Psoas muscle (tissue), 8 donors: ENCODE measurements around the gene SUCO. TPM values are rescaled to one million over a fixed set of nuclear protein-coding genes. Genes with fewer than 3 reads are reported as not detected.

Source experiments
- ATAC-seq, 4 donors: fragments of 200-7000 bp; cut with Tn5 transposase; one replicate each; pipeline ENCODE4 v1.9.1; 2020; ENCODE audit warnings: moderate library complexity in 3 of 4, mild to moderate bottlenecking in 2 of 4
- DNase-seq, 2 donors: peaks; one replicate each; pipeline ENCODE4 v3.0.0-alpha.2; 2020
- H3K27ac ChIP-seq: fragments of 200-600 bp; one replicate; pipeline ENCODE4 v1.8.0; 2022
- H3K27me3 ChIP-seq, 3 donors: fragments of 200-600 bp in 1 of 3; one replicate each; pipeline versions ENCODE4 v1.6.1 to v1.8.0; 2013 to 2022; ENCODE audit warnings: low read length in 2 of 3, mild to moderate bottlenecking in 2 of 3, moderate library complexity in 1 of 3; ENCODE audit not compliant: insufficient read depth in 3 of 3
- H3K36me3 ChIP-seq, 2 donors: fragments of 200-600 bp in 1 of 2; one replicate each; pipeline versions ENCODE4 v1.6.1 to v1.8.0; 2013 to 2022; ENCODE audit warnings: low read depth in 1 of 2, mild to moderate bottlenecking in 1 of 2, moderate library complexity in 1 of 2; ENCODE audit not compliant: insufficient read depth in 1 of 2
- H3K4me1 ChIP-seq: fragments of 200-600 bp; one replicate; pipeline ENCODE4 v1.8.0; 2022
- H3K4me3 ChIP-seq: fragments of 200-600 bp; one replicate; pipeline ENCODE4 v1.8.0; 2022; ENCODE audit warnings: mild to moderate bottlenecking
- H3K9me3 ChIP-seq: fragments of 200-600 bp; one replicate; pipeline ENCODE4 v1.8.0; 2022
- CTCF ChIP-seq: fragments of 200-600 bp; IDR thresholded peaks from one replicate; pipeline ENCODE4 v1.8.0; 2022; ENCODE audit warnings: antibody characterized with exemption
- WGBS, 3 donors: extraction: QIAGEN DNeasy Blood & Tissue Kit; methylation state at CpG; one replicate each; pipeline versions ENCODE4 v1.1.6 to v1.1.7; 2013; 5-methylcytosine and 5-hydroxymethylcytosine counted together
- intact Hi-C, 2 donors: fragments of 100-400 bp; cut with DNase I; formaldehyde crosslinking; loops; one replicate each; pipeline versions ENCODE4 v1.11.0 to v1.14.2; 2022
- polyA plus RNA-seq, 3 donors: library from polyadenylated mRNA; stranded (reverse); fragments of 200-250 nt; gene quantifications; one replicate each; pipeline ENCODE4 v1.2.3, GENCODE V29; 2013
- total RNA-seq, 4 donors: library from RNA; stranded (reverse); fragmentation: NEBNext Ultra II Directional in 2 of 4; extraction: Animal tissue kit (Norgen Biotek cat#: 25700) in 2 of 4; gene quantifications; one replicate each; pipeline versions ENCODE4 v1.2.1 to v1.2.4, GENCODE V29; 2021 to 2023
- donor health status: healthy with polysubstance abuse.
- donor health status: DM: no; HTN: no; CAD: no; lungs with moderate emphysema.
- donor health status: Bipolar disorder and iron deficiency.
- donor health status: healthy.
- donor health status: DM: yes; HTN: yes; CAD: no.
- donor health status: DM: no; HTN: no; CAD: no.
- donor health status: DM: no; HTN: no; CAD: no.
- donor health status: DM: yes; HTN: yes; CAD: no.

The SUCO gene
- total and polyA plus RNA-seq, 7 donors, result 2.6 to 8.2 (median 6.2) TPM

- Histone ChIP-seq H3K4me1 (no peaks in the 10 kb centered on the region), H3K36me3 (peaks cover 2 to 33% of the 10 kb centered on the region in 2 donors), H3K4me3 (no peak overlapping the region), H3K9me3 (no peaks in the 10 kb centered on the region), H3K27me3 (no peaks in the 10 kb centered on the region), H3K27ac (no peak overlapping the region)
- TF ChIP-seq CTCF, result no peak
- ATAC-seq, result no peak
- no peak for DNase-seq
- intact Hi-C loops, result no loop called here
- 99 to 100% (median 100%) methylated on average over 1 of the region's 1 CpG for WGBS, 3 donors
Measured at GRCh38 chr1:172557270-172557669, 24.3 kb downstream of the SUCO start.

- peaks cover 2 to 40% of the 10 kb centered on the region in 2 donors for H3K36me3 ChIP-seq
- intact Hi-C loops, result no loop called here
- no peaks in the 10 kb centered on the region for H3K27me3 ChIP-seq
- H3K9me3 ChIP-seq, result no peaks in the 10 kb centered on the region
- no peak for ATAC-seq
- no peaks in the 10 kb centered on the region for H3K4me1 ChIP-seq
- H3K27ac ChIP-seq, result no peak overlapping the region
- DNase-seq, result no peak
- TF ChIP-seq CTCF, result no peak
- H3K4me3 ChIP-seq, result no peak overlapping the region
- 94 to 95% (median 95%) methylated on average over 4 of the region's 4 CpGs for WGBS, 3 donors
Measured at GRCh38 chr1:172559572-172560210, 26.7 kb downstream of the SUCO start.

- Histone ChIP-seq H3K9me3 (no peaks in the 10 kb centered on the region), H3K4me3 (no peak overlapping the region), H3K27me3 (no peaks in the 10 kb centered on the region), H3K27ac (no peak overlapping the region), H3K36me3 (peaks cover 2 to 42% of the 10 kb centered on the region in 2 donors), H3K4me1 (no peaks in the 10 kb centered on the region)
- WGBS, 3 donors, result 97 to 99% (median 97%) methylated on average over 3 of the region's 3 CpGs
- intact Hi-C loops, result no loop called here
- no peak for DNase-seq
- no peak for ATAC-seq
- no peak for TF ChIP-seq CTCF
Measured at GRCh38 chr1:172561252-172561651, 28.3 kb downstream of the SUCO start.

- DNase-seq (no peak), ATAC-seq (no peak)
- H3K4me1 ChIP-seq, result no peaks in the 10 kb centered on the region
- TF ChIP-seq CTCF, result no peak
- no peaks in the 10 kb centered on the region for H3K27me3 ChIP-seq
- WGBS, 3 donors, result 91% methylated on average over 5 of the region's 5 CpGs
- no peaks in the 10 kb centered on the region for H3K9me3 ChIP-seq
- H3K27ac ChIP-seq, result no peak overlapping the region
- H3K36me3 ChIP-seq, result peaks cover 0 to 52% of the 10 kb centered on the region in 2 donors
- intact Hi-C loops, result no loop called here
- no peak overlapping the region for H3K4me3 ChIP-seq
Measured at GRCh38 chr1:172566196-172566997, 33.4 kb downstream of the SUCO start.
